Type B pancreatic cell (in vitro differentiated cells): ENCODE data around the gene TMCC1. TPM values are rescaled to one million over a fixed set of nuclear protein-coding genes. Genes with fewer than 3 reads are reported as not detected.

ENCODE experiments used
- DNase-seq: peaks from one replicate; pipeline ENCODE4 v3.0.0; 2021; ENCODE audit warnings: mixed read lengths; ENCODE audit not compliant: unreplicated experiment; ENCODE audit errors: extremely low spot score
- H3K27ac Mint-ChIP-seq: 2 replicates; pipeline ENCODE4 v1.8.0; 2021; ENCODE audit warnings: mild to moderate bottlenecking, mixed read lengths
- H3K27me3 Mint-ChIP-seq: 2 replicates; pipeline ENCODE4 v1.8.0; 2021; ENCODE audit warnings: mixed read lengths
- H3K36me3 Mint-ChIP-seq: 2 replicates; pipeline ENCODE4 v1.8.0; 2021; ENCODE audit warnings: mixed read lengths
- H3K4me1 Mint-ChIP-seq: one replicate; pipeline ENCODE4 v1.8.0; 2021; ENCODE audit warnings: mixed read lengths; ENCODE audit not compliant: unreplicated experiment
- H3K4me3 Mint-ChIP-seq: 2 replicates; pipeline ENCODE4 v1.8.0; 2021; ENCODE audit warnings: mild to moderate bottlenecking, mixed read lengths
- H3K9me3 Mint-ChIP-seq: 2 replicates; pipeline ENCODE4 v1.8.0; 2021; ENCODE audit warnings: mixed read lengths
- CTCF ChIP-seq: fragments of 200-600 bp; sonication (generic); conservative IDR thresholded peaks from 2 replicates; pipeline ENCODE4 v1.5.0; 2021; ENCODE audit warnings: antibody characterized with exemption, mild to moderate bottlenecking
- total RNA-seq: library from RNA; stranded (reverse); gene quantifications from 2 replicates; pipeline ENCODE4 v1.2.1, GENCODE V29; 2021; ENCODE audit warnings: low replicate concordance

The TMCC1 gene
- total RNA-seq, 1 donor from 2014 or later: 46.9 TPM

GRCh38 chr3:129673897-129674797 lies 219.4 kb downstream of the TMCC1 start:
- Mint-ChIP-seq H3K27me3 (no peaks in the 10 kb centered on the region), H3K36me3 (peaks cover 18% of the 10 kb centered on the region), H3K27ac (peak overlapping the region; percentile 71), H3K4me3 (no peak overlapping the region), H3K4me1 (peaks cover 3% of the 10 kb centered on the region), H3K9me3 (no peaks in the 10 kb centered on the region)
- TF ChIP-seq CTCF: no peak
- no peak for DNase-seq

- H3K36me3 Mint-ChIP-seq: peaks cover 19% of the 10 kb centered on the region
- H3K9me3 Mint-ChIP-seq: no peaks in the 10 kb centered on the region
- no peak for DNase-seq
- H3K4me3 Mint-ChIP-seq: no peak overlapping the region
- peak overlapping the region; percentile 71 for H3K27ac Mint-ChIP-seq
- H3K4me1 Mint-ChIP-seq: peaks cover 3% of the 10 kb centered on the region
- H3K27me3 Mint-ChIP-seq: no peaks in the 10 kb centered on the region
- TF ChIP-seq CTCF: no peak
Observed at GRCh38 chr3:129673012-129673411, 220.5 kb downstream of the TMCC1 start.

- Mint-ChIP-seq H3K36me3 (peaks cover 25% of the 10 kb centered on the region), H3K4me3 (no peak overlapping the region), H3K27me3 (no peaks in the 10 kb centered on the region), H3K4me1 (peaks cover 6% of the 10 kb centered on the region), H3K9me3 (peaks cover 4% of the 10 kb centered on the region), H3K27ac (no peak overlapping the region)
- no peak for DNase-seq
- no peak for TF ChIP-seq CTCF
Observed at GRCh38 chr3:129672412-129672811, 221.1 kb downstream of the TMCC1 start.

GRCh38 chr3:129665024-129665768 lies 228.3 kb downstream of the TMCC1 start:
- peak overlapping the region; percentile 97 for H3K27ac Mint-ChIP-seq
- peaks cover 24% of the 10 kb centered on the region for H3K36me3 Mint-ChIP-seq

More at GRCh38 chr3:129665024-129665768, 228.3 kb downstream of the TMCC1 start:
- Mint-ChIP-seq H3K27me3 (no peaks in the 10 kb centered on the region), H3K9me3 (peaks cover 5% of the 10 kb centered on the region), H3K4me3 (peak overlapping the region; percentile 30), H3K4me1 (peaks cover 17% of the 10 kb centered on the region)
- no peak for TF ChIP-seq CTCF
- DNase-seq: no peak
